Colonic mucosa (tissue), 4 donors: ENCODE results near the gene NCOA7. TPM values are rescaled to one million over a fixed set of nuclear protein-coding genes. Genes with fewer than 3 reads are reported as not detected.

Source experiments
- DNase-seq: peaks from one replicate; pipeline ENCODE4 v3.0.0-alpha.2; 2020
- H3K27ac ChIP-seq: fragments of 200-600 bp; one replicate; pipeline ENCODE4 v1.8.0; 2021
- H3K27me3 ChIP-seq: fragments of 200-600 bp; one replicate; pipeline ENCODE4 v1.8.0; 2021
- H3K36me3 ChIP-seq: fragments of 200-600 bp; one replicate; pipeline ENCODE4 v1.8.0; 2021
- H3K4me1 ChIP-seq: fragments of 200-600 bp; one replicate; pipeline ENCODE4 v1.8.0; 2021; ENCODE audit warnings: mild to moderate bottlenecking
- H3K4me3 ChIP-seq: fragments of 200-600 bp; one replicate; pipeline ENCODE4 v1.8.0; 2021
- H3K9ac ChIP-seq, 2 donors: one replicate each; pipeline ENCODE4 v1.7.0; 2013; ENCODE audit warnings: control low read depth in 2 of 2, low read depth in 2 of 2, low read length in 2 of 2
- H3K9me3 ChIP-seq: fragments of 200-600 bp; one replicate; pipeline ENCODE4 v1.8.0; 2021
- CTCF ChIP-seq: fragments of 200-600 bp; IDR thresholded peaks from one replicate; pipeline ENCODE4 v1.8.0; 2022; ENCODE audit warnings: antibody characterized with exemption, mild to moderate bottlenecking
- intact Hi-C: fragments of 100-400 bp; cut with DNase I; formaldehyde crosslinking; loops from one replicate; pipeline ENCODE4 v1.14.1; 2022
- total RNA-seq, 2 donors: library from RNA; stranded (reverse); fragmentation: NEBNext Ultra II Directional in 1 of 2; extraction: Animal tissue kit (Norgen Biotek cat#: 25700) in 1 of 2; gene quantifications; one replicate each; pipeline ENCODE4 v1.2.1, GENCODE V29; 2021
- donor health status: healthy.
- donor health status: DM: no; HTN: no; CAD: no.
- donor health status: DM: no; HTN: no; CAD: no.

NCOA7 gene
- total RNA-seq, 2 donors from 2014 or later = 24.9 to 59.3 TPM

DNA sequence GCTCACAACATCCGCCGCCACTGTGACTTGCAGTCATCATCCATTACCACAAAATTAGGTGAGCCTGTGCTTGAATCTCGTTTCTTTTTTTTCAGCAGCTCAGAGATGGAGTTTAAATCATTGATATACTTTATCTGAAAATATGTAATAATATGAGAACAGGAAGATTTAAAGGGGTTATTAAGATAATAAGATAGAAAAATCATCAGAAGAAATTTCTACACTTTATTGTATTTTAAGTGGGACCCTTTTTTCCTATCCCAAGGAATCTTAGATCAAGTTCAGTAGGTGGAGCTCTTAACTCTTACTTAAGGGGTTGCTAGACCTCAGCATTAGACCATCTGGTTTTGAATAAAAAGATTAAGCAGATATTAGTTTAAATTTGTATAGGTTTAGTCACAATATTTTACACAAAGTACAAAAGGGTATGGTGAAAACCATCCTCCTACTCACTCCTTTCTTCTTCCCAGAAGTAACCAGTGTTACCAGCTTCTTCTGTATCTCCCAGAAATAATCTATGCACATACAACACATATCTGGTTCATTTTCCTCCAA is 9.4 kb upstream of the NCOA7 start:
- H3K4me1 ChIP-seq = no peaks in the 10 kb centered on the region
- no peaks in the 10 kb centered on the region for H3K27me3 ChIP-seq
- peak overlapping the region; percentile 90 for H3K27ac ChIP-seq
- intact Hi-C loops = loop anchor here (2.0 kb wide), 1 partner anchor 175 kb away; the partner anchor contains the start of gene HINT3
- TF ChIP-seq CTCF = no peak
- no peak for DNase-seq
- peak overlapping the region; percentile 48 for H3K4me3 ChIP-seq
- peak overlapping the region in 1 of 2 donors; percentile 89 for H3K9ac ChIP-seq
- no peaks in the 10 kb centered on the region for H3K36me3 ChIP-seq
- H3K9me3 ChIP-seq = no peaks in the 10 kb centered on the region

DNA sequence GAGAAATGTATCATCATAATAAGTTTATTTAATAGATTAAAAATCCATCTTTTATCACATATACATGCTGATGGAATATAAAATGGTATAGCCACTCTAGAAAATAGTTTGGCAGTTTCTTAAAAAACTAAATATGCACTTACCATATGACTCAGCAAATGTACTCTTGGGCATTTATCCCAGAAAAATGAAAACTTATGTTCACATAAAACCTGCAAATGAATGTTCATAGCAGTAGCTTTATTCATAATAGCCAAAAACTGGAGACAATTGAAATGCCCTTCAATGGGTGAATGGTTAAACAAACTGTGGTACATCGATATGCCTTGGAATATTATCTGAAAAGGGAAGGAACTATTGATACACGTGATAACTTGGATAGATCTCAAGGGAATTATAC is 6.4 kb upstream of the NCOA7 start:
- no peak for TF ChIP-seq CTCF
- Histone ChIP-seq H3K36me3 (no peaks in the 10 kb centered on the region), H3K9ac (no peak overlapping the region), H3K27ac (no peak overlapping the region), H3K9me3 (no peaks in the 10 kb centered on the region), H3K27me3 (no peaks in the 10 kb centered on the region), H3K4me3 (no peak overlapping the region), H3K4me1 (peaks cover 6% of the 10 kb centered on the region)
- intact Hi-C loops = no loop called here
- no peak for DNase-seq

DNA sequence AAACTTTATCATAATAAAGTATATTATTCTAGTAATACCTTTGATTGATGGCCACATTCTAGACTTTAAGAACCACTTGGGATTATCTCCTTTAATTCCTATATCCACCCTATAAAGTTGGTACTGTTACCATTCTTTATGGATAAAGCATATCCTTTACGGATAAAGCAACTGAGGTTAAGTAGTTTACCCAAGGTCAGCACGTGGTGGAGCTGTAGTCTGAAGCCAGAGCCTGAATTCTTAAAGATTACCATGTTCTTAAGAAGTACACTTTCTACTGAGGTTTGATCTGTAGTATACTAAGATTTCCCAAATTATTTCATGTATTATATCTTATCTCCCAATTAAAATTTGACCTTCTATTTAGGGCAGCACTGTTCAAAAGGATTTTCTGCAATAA is 3.0 kb upstream of the NCOA7 start:
- no peaks in the 10 kb centered on the region for H3K27me3 ChIP-seq
- H3K4me1 ChIP-seq = peaks cover 6% of the 10 kb centered on the region
- no peaks in the 10 kb centered on the region for H3K9me3 ChIP-seq
- no peak overlapping the region for H3K4me3 ChIP-seq
- H3K9ac ChIP-seq = no peak overlapping the region
- H3K27ac ChIP-seq = no peak overlapping the region
- TF ChIP-seq CTCF = no peak
- H3K36me3 ChIP-seq = no peaks in the 10 kb centered on the region
- no peak for DNase-seq
- intact Hi-C loops = no loop called here

- Histone ChIP-seq H3K27ac (peak overlapping the region; percentile 93), H3K4me3 (no peak overlapping the region), H3K9me3 (no peaks in the 10 kb centered on the region), H3K27me3 (no peaks in the 10 kb centered on the region), H3K4me1 (peaks cover 6% of the 10 kb centered on the region), H3K36me3 (no peaks in the 10 kb centered on the region), H3K9ac (no peak overlapping the region)
- no peak for TF ChIP-seq CTCF
- DNase-seq = no peak
- intact Hi-C loops = no loop called here
Measured at GRCh38 chr6:125789167-125789566, 1.6 kb upstream of the NCOA7 start.

- H3K4me3 ChIP-seq = peak overlapping the region; percentile 90
- peak; percentile 59 for DNase-seq
- no peaks in the 10 kb centered on the region for H3K9me3 ChIP-seq
- H3K27me3 ChIP-seq = no peaks in the 10 kb centered on the region
- H3K36me3 ChIP-seq = no peaks in the 10 kb centered on the region
- H3K9ac ChIP-seq = peak overlapping the region; percentile 96
- H3K4me1 ChIP-seq = peaks cover 6% of the 10 kb centered on the region
- intact Hi-C loops = loop anchor here (5.0 kb wide), 1 partner anchor 173 kb away; no protein-coding TSS in a partner anchor
- H3K27ac ChIP-seq = peak overlapping the region; percentile 93
- TF ChIP-seq CTCF = no peak
Measured at GRCh38 chr6:125789576-125790357, 993 bp upstream of the NCOA7 start.
